ENCODE measurements around the gene OR4F15.

Gene OR4F15

GRCh38 chr15:101808201-101808600 lies 3.8 kb upstream of the OR4F15 start:
- TF ChIP-seq EP300 (IDR thresholded peaks at IDR 0.05; ENCODE audit: borderline replicate concordance) (no peak), TCF12 (IDR thresholded peaks at IDR 0.05; ENCODE audit: low read depth) (no peak)

GRCh38 chr15:101810456-101810855 lies 1.5 kb upstream of the OR4F15 start:
- TF ChIP-seq USF1 (IDR thresholded peaks at IDR 0.05): no peak

- no peak for TF ChIP-seq TAF1 (IDR thresholded peaks at IDR 0.05; ENCODE audit: low read depth)
- TF ChIP-seq REST (IDR thresholded peaks at IDR 0.05; ENCODE audit: low read depth): peak; percentile 85
Measured at GRCh38 chr15:101810876-101811275, 1.1 kb upstream of the OR4F15 start.

GRCh38 chr15:101813803-101814534 lies 2.0 kb downstream of the OR4F15 start:
- TF ChIP-seq REST (IDR thresholded peaks at IDR 0.05; ENCODE audit: low read depth) (no peak), RAD21 (IDR thresholded peaks at IDR 0.05; ENCODE audit: low read depth) (no peak), CREB1 (IDR thresholded peaks at IDR 0.05; ENCODE audit: low read depth) (no peak), NFIC (IDR thresholded peaks at IDR 0.05) (no peak), EP300 (IDR thresholded peaks at IDR 0.05; ENCODE audit: borderline replicate concordance) (no peak), TEAD4 (IDR thresholded peaks at IDR 0.05) (no peak), EGR1 (IDR thresholded peaks at IDR 0.05) (no peak), ZBTB7A (IDR thresholded peaks at IDR 0.05; ENCODE audit: low read depth) (no peak), FOXM1 (IDR thresholded peaks at IDR 0.05; ENCODE audit: borderline replicate concordance, low read depth) (no peak), TAF1 (IDR thresholded peaks at IDR 0.05; ENCODE audit: low read depth) (no peak), CEBPB (IDR thresholded peaks at IDR 0.05) (no peak), TCF12 (IDR thresholded peaks at IDR 0.05; ENCODE audit: low read depth) (no peak), YY1 (IDR thresholded peaks at IDR 0.05; ENCODE audit: low read depth) (no peak)

- TF ChIP-seq YY1 (IDR thresholded peaks at IDR 0.05; ENCODE audit: low read depth) (no peak), CEBPB (IDR thresholded peaks at IDR 0.05) (no peak), CREB1 (IDR thresholded peaks at IDR 0.05; ENCODE audit: low read depth) (no peak), TEAD4 (IDR thresholded peaks at IDR 0.05) (no peak), EGR1 (IDR thresholded peaks at IDR 0.05) (no peak), ZBTB7A (IDR thresholded peaks at IDR 0.05; ENCODE audit: low read depth) (no peak), EP300 (IDR thresholded peaks at IDR 0.05; ENCODE audit: borderline replicate concordance) (no peak), RAD21 (IDR thresholded peaks at IDR 0.05; ENCODE audit: low read depth) (no peak), NFIC (IDR thresholded peaks at IDR 0.05) (no peak), MAX (IDR thresholded peaks at IDR 0.05) (no peak)
Measured at GRCh38 chr15:101820781-101821180, 8.8 kb downstream of the OR4F15 start.

- no peak for TF ChIP-seq NFIC (IDR thresholded peaks at IDR 0.05)
- no peak for TF ChIP-seq YY1 (IDR thresholded peaks at IDR 0.05; ENCODE audit: low read depth)
- TF ChIP-seq ZBTB7A (IDR thresholded peaks at IDR 0.05; ENCODE audit: low read depth): no peak
- TF ChIP-seq TEAD4 (IDR thresholded peaks at IDR 0.05): no peak
- TF ChIP-seq TAF1 (IDR thresholded peaks at IDR 0.05; ENCODE audit: low read depth): no peak
- no peak for TF ChIP-seq USF1 (IDR thresholded peaks at IDR 0.05)
- TF ChIP-seq TCF12 (IDR thresholded peaks at IDR 0.05; ENCODE audit: low read depth): no peak
- no peak for TF ChIP-seq MAX (IDR thresholded peaks at IDR 0.05)
- no peak for TF ChIP-seq CREB1 (IDR thresholded peaks at IDR 0.05; ENCODE audit: low read depth)
- no peak for TF ChIP-seq RAD21 (IDR thresholded peaks at IDR 0.05; ENCODE audit: low read depth)
Measured at GRCh38 chr15:101827257-101827656, 15.3 kb downstream of the OR4F15 start.

- TF ChIP-seq TAF1 (IDR thresholded peaks at IDR 0.05; ENCODE audit: low read depth) (no peak), USF1 (IDR thresholded peaks at IDR 0.05) (no peak), YY1 (IDR thresholded peaks at IDR 0.05; ENCODE audit: low read depth) (no peak), EGR1 (IDR thresholded peaks at IDR 0.05) (no peak), NFIC (IDR thresholded peaks at IDR 0.05) (no peak), FOXM1 (IDR thresholded peaks at IDR 0.05; ENCODE audit: borderline replicate concordance, low read depth) (no peak), CREB1 (IDR thresholded peaks at IDR 0.05; ENCODE audit: low read depth) (no peak), CEBPB (IDR thresholded peaks at IDR 0.05) (no peak), TEAD4 (IDR thresholded peaks at IDR 0.05) (no peak), RAD21 (IDR thresholded peaks at IDR 0.05; ENCODE audit: low read depth) (no peak), MAX (IDR thresholded peaks at IDR 0.05) (no peak), REST (IDR thresholded peaks at IDR 0.05; ENCODE audit: low read depth) (no peak), EP300 (IDR thresholded peaks at IDR 0.05; ENCODE audit: borderline replicate concordance) (no peak), TCF12 (IDR thresholded peaks at IDR 0.05; ENCODE audit: low read depth) (no peak), ZBTB7A (IDR thresholded peaks at IDR 0.05; ENCODE audit: low read depth) (no peak)
Measured at GRCh38 chr15:101828774-101829173, 16.8 kb downstream of the OR4F15 start.
